Ascending aorta (tissue), 2 donors: ENCODE results near the gene HMCN1. TPM values are rescaled to one million over a fixed set of nuclear protein-coding genes. Genes with fewer than 3 reads are reported as not detected.
A peak's percentile ranks its signal among the peaks of the same experiment; 100 is the strongest.

Source experiments
- DNase-seq, 2 donors: peaks; one replicate each; pipeline ENCODE4 v3.0.0-alpha.2; 2019; ENCODE audit warnings: low spot score in 2 of 2
- H3K27ac ChIP-seq, 2 donors: fragments of 200-600 bp; sonication (generic); one replicate each; pipeline ENCODE4 v1.5.1; 2016 to 2017; ENCODE audit warnings: mild to moderate bottlenecking in 1 of 2
- H3K27me3 ChIP-seq: fragments of 200-600 bp; sonication (generic); one replicate; pipeline ENCODE4 v1.5.1; 2017
- H3K36me3 ChIP-seq, 2 donors: fragments of 200-600 bp; sonication (generic); one replicate each; pipeline ENCODE4 v1.5.1; 2016
- H3K4me1 ChIP-seq, 2 donors: fragments of 200-600 bp; sonication (generic); one replicate each; pipeline ENCODE4 v1.5.1; 2016 to 2017; ENCODE audit warnings: mild to moderate bottlenecking in 1 of 2
- H3K4me3 ChIP-seq, 2 donors: fragments of 200-600 bp; sonication (generic); one replicate each; pipeline ENCODE4 v1.5.1; 2016 to 2017; ENCODE audit warnings: mild to moderate bottlenecking in 1 of 2
- H3K9me3 ChIP-seq, 2 donors: fragments of 200-600 bp; sonication (generic); one replicate each; pipeline ENCODE4 v1.5.1; 2016
- intact Hi-C: fragments of 100-400 bp; cut with DNase I; formaldehyde crosslinking; loops from one replicate; pipeline ENCODE4 v1.15.1; 2023
- total RNA-seq: library from RNA; depleted of rRNA; stranded (reverse); fragments of >200 nt; gene quantifications from one replicate; pipeline ENCODE4 v1.1.0, GENCODE V29; 2016
- TF ChIP-seq, protein P1 (sequence below), 3 experiments: fragments of 200-600 bp in 2 of 3; fragments of 450-650 bp in 1 of 3; sonication (generic) in 2 of 3; IDR thresholded peaks; one replicate each; pipeline ENCODE4 v1.5.1; 2016 to 2019; ENCODE audit warnings: antibody characterized with exemption in 3 of 3, mild to moderate bottlenecking in 1 of 3, moderate library complexity in 1 of 3

Gene HMCN1
- total RNA-seq, 1 donor from 2014 or later: 61.7 TPM

- Histone ChIP-seq H3K27ac (peak overlapping the region in 1 of 2 donors; percentile 58), H3K9me3 (no peaks in the 10 kb centered on the region), H3K36me3 (peaks cover 0 to 5% of the 10 kb centered on the region in 2 donors), H3K27me3 (no peaks in the 10 kb centered on the region), H3K4me1 (peaks cover 2 to 8% of the 10 kb centered on the region in 2 donors), H3K4me3 (no peak overlapping the region)
- intact Hi-C loops: no loop called here
- TF ChIP-seq, protein P1, sequence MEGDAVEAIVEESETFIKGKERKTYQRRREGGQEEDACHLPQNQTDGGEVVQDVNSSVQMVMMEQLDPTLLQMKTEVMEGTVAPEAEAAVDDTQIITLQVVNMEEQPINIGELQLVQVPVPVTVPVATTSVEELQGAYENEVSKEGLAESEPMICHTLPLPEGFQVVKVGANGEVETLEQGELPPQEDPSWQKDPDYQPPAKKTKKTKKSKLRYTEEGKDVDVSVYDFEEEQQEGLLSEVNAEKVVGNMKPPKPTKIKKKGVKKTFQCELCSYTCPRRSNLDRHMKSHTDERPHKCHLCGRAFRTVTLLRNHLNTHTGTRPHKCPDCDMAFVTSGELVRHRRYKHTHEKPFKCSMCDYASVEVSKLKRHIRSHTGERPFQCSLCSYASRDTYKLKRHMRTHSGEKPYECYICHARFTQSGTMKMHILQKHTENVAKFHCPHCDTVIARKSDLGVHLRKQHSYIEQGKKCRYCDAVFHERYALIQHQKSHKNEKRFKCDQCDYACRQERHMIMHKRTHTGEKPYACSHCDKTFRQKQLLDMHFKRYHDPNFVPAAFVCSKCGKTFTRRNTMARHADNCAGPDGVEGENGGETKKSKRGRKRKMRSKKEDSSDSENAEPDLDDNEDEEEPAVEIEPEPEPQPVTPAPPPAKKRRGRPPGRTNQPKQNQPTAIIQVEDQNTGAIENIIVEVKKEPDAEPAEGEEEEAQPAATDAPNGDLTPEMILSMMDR (IDR thresholded peaks at IDR 0.05): no peak
- DNase-seq: no peak
These were observed 345.0 kb downstream of the HMCN1 start for GRCh38 chr1:186079084-186079684.

DNA sequence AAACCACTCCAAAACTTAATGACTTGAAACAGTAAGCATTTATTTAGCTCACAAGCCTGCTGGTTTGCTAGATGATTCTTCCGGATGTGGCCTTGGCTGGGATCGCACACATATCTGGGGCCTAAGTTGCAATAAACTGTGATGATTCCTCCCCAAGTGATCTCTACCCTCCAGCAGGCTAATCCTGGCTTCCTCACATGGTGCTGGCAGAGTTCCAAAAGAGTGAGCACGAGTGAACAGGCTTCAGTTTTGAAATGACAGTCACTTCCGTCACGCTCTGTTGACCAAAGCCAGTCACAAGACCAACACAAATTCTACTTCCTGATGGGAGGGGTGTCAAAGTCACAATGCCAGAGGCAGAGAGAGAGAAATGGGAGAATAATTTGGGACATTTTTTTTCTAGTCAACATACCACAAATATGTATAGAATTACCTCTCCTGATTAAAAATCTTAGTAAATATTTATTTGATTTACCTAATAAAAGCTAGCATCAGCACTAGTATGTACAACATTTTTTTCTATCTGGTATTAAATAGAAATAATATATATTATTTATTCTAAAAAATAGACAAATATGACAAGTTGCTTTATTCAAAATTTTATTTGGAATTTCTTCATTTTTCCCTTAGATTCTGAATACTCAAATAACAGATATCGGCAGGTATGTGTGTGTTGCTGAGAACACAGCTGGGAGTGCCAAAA, 348.2 kb downstream of the HMCN1 start:
- Histone ChIP-seq H3K4me1 (peaks cover 2 to 5% of the 10 kb centered on the region in 2 donors), H3K36me3 (peaks cover 10 to 17% of the 10 kb centered on the region in 2 donors), H3K9me3 (no peaks in the 10 kb centered on the region), H3K27ac (peak overlapping the region; percentile 3 to 39), H3K27me3 (no peaks in the 10 kb centered on the region), H3K4me3 (no peak overlapping the region)
- TF ChIP-seq, protein P1 (IDR thresholded peaks at IDR 0.05): no peak
- peak; percentile 59 to 83 for DNase-seq
- intact Hi-C loops: no loop called here

GRCh38 chr1:186086583-186086982, 352.4 kb downstream of the HMCN1 start:
- Histone ChIP-seq H3K4me3 (no peak overlapping the region), H3K4me1 (peaks cover 0 to 2% of the 10 kb centered on the region in 2 donors), H3K27ac (no peak overlapping the region), H3K27me3 (no peaks in the 10 kb centered on the region), H3K9me3 (no peaks in the 10 kb centered on the region), H3K36me3 (peaks cover 12 to 29% of the 10 kb centered on the region in 2 donors)
- intact Hi-C loops: no loop called here
- TF ChIP-seq, protein P1 (IDR thresholded peaks at IDR 0.05): no peak
- DNase-seq: no peak

- Histone ChIP-seq H3K27me3 (no peaks in the 10 kb centered on the region), H3K4me3 (no peak overlapping the region), H3K36me3 (peaks cover 12 to 30% of the 10 kb centered on the region in 2 donors), H3K4me1 (peaks cover 0 to 16% of the 10 kb centered on the region in 2 donors), H3K27ac (no peak overlapping the region), H3K9me3 (no peaks in the 10 kb centered on the region)
- intact Hi-C loops: loop anchor here (5.0 kb wide), 1 partner anchor 348 kb away; no protein-coding TSS in a partner anchor
- DNase-seq: no peak
- TF ChIP-seq, protein P1 (IDR thresholded peaks at IDR 0.05): no peak
These were observed 355.7 kb downstream of the HMCN1 start for GRCh38 chr1:186089940-186090339.

GRCh38 chr1:186091222-186091720, 357.1 kb downstream of the HMCN1 start:
- intact Hi-C loops: loop anchor here (5.0 kb wide), 1 partner anchor 349 kb away; no protein-coding TSS in a partner anchor
- Histone ChIP-seq H3K4me1 (peaks cover 0 to 20% of the 10 kb centered on the region in 2 donors), H3K27ac (no peak overlapping the region), H3K9me3 (no peaks in the 10 kb centered on the region), H3K4me3 (no peak overlapping the region), H3K36me3 (peaks cover 6 to 22% of the 10 kb centered on the region in 2 donors), H3K27me3 (no peaks in the 10 kb centered on the region)
- no peak for DNase-seq
- TF ChIP-seq, protein P1 (IDR thresholded peaks at IDR 0.05): no peak
